ENCODE results near the gene TRIM4.

The TRIM4 gene

DNA sequence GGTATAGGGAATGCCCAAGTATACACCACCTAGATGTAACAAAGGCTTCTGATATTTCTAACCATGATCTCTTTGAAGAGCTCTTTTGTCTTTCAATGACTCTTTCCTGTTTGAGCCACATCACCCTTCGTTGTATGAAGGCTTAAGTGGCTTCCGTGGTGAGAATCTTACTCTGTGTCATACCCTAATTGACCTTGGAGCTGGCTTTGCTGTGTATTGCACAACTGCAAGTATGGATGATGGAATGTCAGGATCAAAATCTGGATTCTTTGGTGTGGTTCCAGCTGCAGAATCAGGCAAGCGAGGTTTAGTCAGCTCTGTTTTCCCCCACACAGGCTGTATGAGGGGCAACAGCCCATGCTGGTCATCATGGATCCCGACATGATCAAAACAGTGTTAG, 75.5 kb downstream of the TRIM4 start:
- DNase-seq (ENCODE audit: low spot score) = peak; percentile 31

DNA sequence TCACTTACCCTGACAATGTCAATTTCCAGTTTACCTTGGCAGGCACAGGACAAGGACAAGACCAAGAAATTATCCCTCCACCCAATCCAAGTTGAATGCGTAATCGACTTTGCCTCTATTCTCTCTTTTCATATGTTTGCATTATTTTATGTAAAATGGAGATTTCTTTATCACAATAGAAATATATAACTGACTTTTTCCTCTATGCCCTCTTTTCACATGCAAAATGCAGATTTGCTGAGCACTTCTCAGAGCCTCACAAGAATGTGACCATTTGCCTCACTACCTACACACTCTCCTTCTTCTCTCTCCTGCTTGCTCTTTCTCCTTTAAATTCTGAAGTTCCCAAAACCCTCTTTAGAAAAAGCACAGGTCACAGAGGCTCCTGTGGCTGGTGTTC, 76.4 kb downstream of the TRIM4 start:
- DNase-seq (ENCODE audit: low spot score) = no peak

Measured in HuH-7 (cell line).